HepG2 (cell line): Measurements from ENCODE around the gene MICAL3. TPM values are rescaled to one million over a fixed set of nuclear protein-coding genes. Genes with fewer than 3 reads are reported as not detected.

Experiments
- CREB1 ChIP-seq, 2 experiments: fragments of 450-650 bp in 1 of 2; IDR thresholded peaks; 2 replicates each; pipeline ENCODE4 v1.6.1; 2016 to 2017; ENCODE audit warnings: control low read depth in 1 of 2, mild to moderate bottlenecking in 1 of 2, missing compliant biosample characterization in 1 of 2, missing genetic modification characterization in 1 of 2
- EZH2 ChIP-seq: conservative IDR thresholded peaks from 2 replicates; pipeline ENCODE4 v1.6.1; 2012; ENCODE audit warnings: mild to moderate bottlenecking, low read depth, low read length, moderate library complexity
- FOSL1 ChIP-seq: sonication (generic); formaldehyde crosslinking; IDR thresholded peaks from 2 replicates; pipeline ENCODE4 v1.9.0; 2021; ENCODE audit warnings: missing genetic modification reagents, borderline replicate concordance
- HOXA5 ChIP-seq: sonication (generic); formaldehyde crosslinking; IDR thresholded peaks from 2 replicates; pipeline ENCODE4 v1.4.0; 2020; ENCODE audit warnings: missing genetic modification reagents
- KDM5B ChIP-seq: sonication (generic); formaldehyde crosslinking; IDR thresholded peaks from 2 replicates; pipeline ENCODE4 v1.4.0; 2020; ENCODE audit warnings: missing genetic modification reagents, mild to moderate bottlenecking, borderline replicate concordance
- MTF1 ChIP-seq: sonication (generic); formaldehyde crosslinking; IDR thresholded peaks from 2 replicates; pipeline ENCODE4 v1.5.0; 2020; ENCODE audit warnings: missing genetic modification reagents
- RFX1 ChIP-seq: fragments of 450-650 bp; IDR thresholded peaks from 2 replicates; pipeline ENCODE4 v1.6.1; 2017
- SIX1 ChIP-seq: sonication (generic); formaldehyde crosslinking; IDR thresholded peaks from 2 replicates; pipeline ENCODE4 v1.4.0; 2020; ENCODE audit warnings: missing genetic modification reagents, borderline replicate concordance
- TBP ChIP-seq: sonication (generic); formaldehyde crosslinking; IDR thresholded peaks from 2 replicates; pipeline ENCODE4 v1.5.0; 2020; ENCODE audit warnings: missing genetic modification reagents
- TCF7 ChIP-seq: sonication (generic); IDR thresholded peaks from 2 replicates; pipeline ENCODE4 v1.6.1; 2016; ENCODE audit warnings: antibody characterized with exemption, low read depth
- ZNF451 ChIP-seq: sonication (generic); formaldehyde crosslinking; IDR thresholded peaks from 2 replicates; pipeline ENCODE4 v1.5.0; 2020; ENCODE audit warnings: mild to moderate bottlenecking, missing genetic modification reagents
- ZNF556 ChIP-seq: sonication (generic); formaldehyde crosslinking; IDR thresholded peaks from 2 replicates; pipeline ENCODE4 v1.4.0; 2020; ENCODE audit warnings: mild to moderate bottlenecking, missing genetic modification reagents, borderline replicate concordance
- polyA plus RNA-seq, 8 experiments: library from polyadenylated mRNA; depleted of rRNA in 3 of 8; stranded (reverse) in 7 of 8; unstranded in 1 of 8; fragments of >200 nt; fragmentation: Illumina TruSeq in 4 of 8; extraction: Trizol in 4 of 8; gene quantifications; 2 replicates each; pipeline versions ENCODE4 v1.2.1 to v1.2.3, GENCODE V29; 2011 to 2016; ENCODE audit warnings: low read depth in 4 of 8, missing spikeins in 1 of 8, mixed read lengths in 1 of 8; ENCODE audit not compliant: insufficient read depth in 1 of 8
- total RNA-seq, 5 experiments: library from RNA; depleted of rRNA; stranded (reverse); fragments of >200 nt; fragmentation: Illumina TruSeq; extraction: Trizol; gene quantifications; 2 replicates each; pipeline ENCODE4 v1.2.3, GENCODE V29; 2016; ENCODE audit warnings: low read depth in 1 of 5
- TF ChIP-seq, protein P1 (sequence below): sonication (generic); formaldehyde crosslinking; IDR thresholded peaks from 2 replicates; pipeline ENCODE4 v1.8.0; 2022; ENCODE audit warnings: low read depth, missing genetic modification reagents
- TF ChIP-seq, protein P2 (sequence below): sonication (generic); formaldehyde crosslinking; IDR thresholded peaks from 2 replicates; pipeline ENCODE4 v1.4.0; 2020; ENCODE audit warnings: missing genetic modification reagents
- TF ChIP-seq, protein P3 (sequence below): sonication (generic); formaldehyde crosslinking; IDR thresholded peaks from 2 replicates; pipeline ENCODE4 v1.4.0; 2020; ENCODE audit warnings: missing genetic modification reagents

MICAL3 gene
- total and polyA plus RNA-seq, 2 of the 13 experiments (the other 11 are each of a cell fraction or from before 2014, with no cell fraction given): 5.3 to 12.5 TPM

DNA sequence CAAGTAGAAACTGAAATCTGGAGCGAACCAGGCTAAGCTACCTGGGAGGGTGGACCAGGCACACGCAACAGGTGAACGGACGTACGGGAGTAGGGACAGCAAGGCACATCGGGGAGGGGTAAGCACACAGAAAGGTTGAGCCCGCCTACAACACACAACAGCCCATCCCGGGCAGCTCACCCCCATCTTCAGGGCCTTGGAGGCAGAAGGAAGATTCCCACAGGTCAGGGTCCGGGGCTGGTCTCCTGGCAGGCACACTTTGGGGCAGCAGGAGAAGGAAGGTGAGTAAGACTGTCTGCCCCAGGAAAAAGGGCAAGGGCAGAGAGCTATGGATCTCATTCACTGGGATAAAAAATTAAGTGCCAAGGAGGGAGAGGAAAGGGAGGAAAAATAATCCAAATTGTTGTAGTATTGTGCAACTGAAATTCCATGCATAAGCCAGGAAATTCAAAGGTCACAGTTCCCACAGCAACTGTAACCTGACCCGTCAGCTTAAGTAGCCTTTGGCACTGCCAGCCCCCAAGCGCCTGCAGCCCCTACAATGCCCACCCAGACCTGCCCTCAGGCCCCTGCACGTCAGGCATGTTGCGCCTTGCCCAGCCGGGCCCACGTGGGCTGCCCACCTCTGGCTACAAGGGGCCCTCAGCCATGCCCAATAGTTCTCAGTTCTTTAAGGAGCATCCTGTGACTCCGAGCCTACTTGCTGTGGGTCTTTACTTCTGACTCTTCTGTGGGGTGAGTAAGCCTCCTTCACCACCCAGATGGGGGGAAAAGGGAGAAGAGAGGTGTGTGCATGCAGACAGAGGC is 51.8 kb downstream of the MICAL3 start (continued):
- TF ChIP-seq, protein P1, sequence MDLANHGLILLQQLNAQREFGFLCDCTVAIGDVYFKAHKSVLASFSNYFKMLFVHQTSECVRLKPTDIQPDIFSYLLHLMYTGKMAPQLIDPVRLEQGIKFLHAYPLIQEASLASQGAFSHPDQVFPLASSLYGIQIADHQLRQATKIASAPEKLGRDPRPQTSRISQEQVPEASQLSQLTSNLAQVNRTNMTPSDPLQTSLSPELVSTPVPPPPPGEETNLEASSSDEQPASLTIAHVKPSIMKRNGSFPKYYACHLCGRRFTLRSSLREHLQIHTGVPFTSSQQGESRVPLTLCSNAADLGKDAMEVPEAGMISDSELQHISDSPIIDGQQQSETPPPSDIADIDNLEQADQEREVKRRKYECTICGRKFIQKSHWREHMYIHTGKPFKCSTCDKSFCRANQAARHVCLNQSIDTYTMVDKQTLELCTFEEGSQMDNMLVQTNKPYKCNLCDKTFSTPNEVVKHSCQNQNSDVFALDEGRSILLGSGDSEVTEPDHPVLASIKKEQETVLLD (CRISPR knock-in tag): no peak
- TF ChIP-seq CREB1 (IDR thresholded peaks at IDR 0.05): no peak
- no peak for TF ChIP-seq CREB1 (CRISPR knock-in tag; IDR thresholded peaks at IDR 0.05)
- no peak for TF ChIP-seq TCF7
- peak; percentile 46; the same call in 1 of the 2 replicates for TF ChIP-seq KDM5B (CRISPR knock-in tag)
- peak; percentile 67; the same call in 1 of the 2 replicates for TF ChIP-seq ZNF451
- TF ChIP-seq, protein P2, sequence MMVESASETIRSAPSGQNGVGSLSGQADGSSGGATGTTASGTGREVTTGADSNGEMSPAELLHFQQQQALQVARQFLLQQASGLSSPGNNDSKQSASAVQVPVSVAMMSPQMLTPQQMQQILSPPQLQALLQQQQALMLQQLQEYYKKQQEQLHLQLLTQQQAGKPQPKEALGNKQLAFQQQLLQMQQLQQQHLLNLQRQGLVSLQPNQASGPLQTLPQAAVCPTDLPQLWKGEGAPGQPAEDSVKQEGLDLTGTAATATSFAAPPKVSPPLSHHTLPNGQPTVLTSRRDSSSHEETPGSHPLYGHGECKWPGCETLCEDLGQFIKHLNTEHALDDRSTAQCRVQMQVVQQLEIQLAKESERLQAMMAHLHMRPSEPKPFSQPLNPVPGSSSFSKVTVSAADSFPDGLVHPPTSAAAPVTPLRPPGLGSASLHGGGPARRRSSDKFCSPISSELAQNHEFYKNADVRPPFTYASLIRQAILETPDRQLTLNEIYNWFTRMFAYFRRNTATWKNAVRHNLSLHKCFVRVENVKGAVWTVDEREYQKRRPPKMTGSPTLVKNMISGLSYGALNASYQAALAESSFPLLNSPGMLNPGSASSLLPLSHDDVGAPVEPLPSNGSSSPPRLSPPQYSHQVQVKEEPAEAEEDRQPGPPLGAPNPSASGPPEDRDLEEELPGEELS (CRISPR knock-in tag): peak; percentile 63; the same call in 1 of the 2 replicates
- 0 out of 2 replicates have a peak, but pooled peaks have one; percentile 51 for TF ChIP-seq HOXA5 (CRISPR knock-in tag)
- no peak for TF ChIP-seq MTF1 (CRISPR knock-in tag)
- no peak for TF ChIP-seq TBP (CRISPR knock-in tag)
- TF ChIP-seq EZH2: no peak
- TF ChIP-seq FOSL1 (CRISPR knock-in tag): no peak
- no peak for TF ChIP-seq ZNF556 (CRISPR knock-in tag)
- peak; percentile 60 for TF ChIP-seq RFX1
- TF ChIP-seq, protein P3, sequence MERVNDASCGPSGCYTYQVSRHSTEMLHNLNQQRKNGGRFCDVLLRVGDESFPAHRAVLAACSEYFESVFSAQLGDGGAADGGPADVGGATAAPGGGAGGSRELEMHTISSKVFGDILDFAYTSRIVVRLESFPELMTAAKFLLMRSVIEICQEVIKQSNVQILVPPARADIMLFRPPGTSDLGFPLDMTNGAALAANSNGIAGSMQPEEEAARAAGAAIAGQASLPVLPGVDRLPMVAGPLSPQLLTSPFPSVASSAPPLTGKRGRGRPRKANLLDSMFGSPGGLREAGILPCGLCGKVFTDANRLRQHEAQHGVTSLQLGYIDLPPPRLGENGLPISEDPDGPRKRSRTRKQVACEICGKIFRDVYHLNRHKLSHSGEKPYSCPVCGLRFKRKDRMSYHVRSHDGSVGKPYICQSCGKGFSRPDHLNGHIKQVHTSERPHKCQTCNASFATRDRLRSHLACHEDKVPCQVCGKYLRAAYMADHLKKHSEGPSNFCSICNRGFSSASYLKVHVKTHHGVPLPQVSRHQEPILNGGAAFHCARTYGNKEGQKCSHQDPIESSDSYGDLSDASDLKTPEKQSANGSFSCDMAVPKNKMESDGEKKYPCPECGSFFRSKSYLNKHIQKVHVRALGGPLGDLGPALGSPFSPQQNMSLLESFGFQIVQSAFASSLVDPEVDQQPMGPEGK (CRISPR knock-in tag): peak; percentile 75
- TF ChIP-seq SIX1 (CRISPR knock-in tag): peak; percentile 99
